Memory B cell (primary cell): ENCODE measurements around the gene KRTAP5-9.
"Not testable (repeated sequence)": the region's sequence is repeated elsewhere in the genome, so short reads cannot be mapped to it uniquely, and the experiment has no call there.

Experiments used
- ATAC-seq: fragments of 150-1000 bp; cut with Tn5 transposase; 2 replicates; pipeline ENCODE4 v1.10.0; 2021; ENCODE audit warnings: low read depth, mild to moderate bottlenecking, moderate library complexity
- DNase-seq, 2 donors: peaks; one replicate each; pipeline ENCODE4 v3.0.0; 2022; ENCODE audit warnings: low spot score in 2 of 2
- H3K27ac Mint-ChIP-seq: one replicate; pipeline ENCODE4 v1.8.0; 2022; ENCODE audit warnings: mild to moderate bottlenecking, moderate library complexity, mixed read lengths
- H3K27me3 Mint-ChIP-seq: one replicate; pipeline ENCODE4 v1.8.0; 2022; ENCODE audit warnings: mixed read lengths
- H3K36me3 Mint-ChIP-seq: one replicate; pipeline ENCODE4 v1.8.0; 2022; ENCODE audit warnings: mild to moderate bottlenecking, mixed read lengths
- H3K4me1 Mint-ChIP-seq: one replicate; pipeline ENCODE4 v1.8.0; 2022; ENCODE audit warnings: mixed read lengths
- H3K4me3 Mint-ChIP-seq: one replicate; pipeline ENCODE4 v1.8.0; 2022; ENCODE audit warnings: mild to moderate bottlenecking, moderate library complexity, mixed read lengths
- H3K9me3 Mint-ChIP-seq: one replicate; pipeline ENCODE4 v1.8.0; 2022; ENCODE audit warnings: mixed read lengths

KRTAP5-9 gene

GRCh38 chr11:71539971-71540370 lies 8.2 kb upstream of the KRTAP5-9 start:
- Mint-ChIP-seq H3K4me1 (peaks cover 11% of the 10 kb centered on the region), H3K27me3 (peaks cover 25% of the 10 kb centered on the region)
- not testable (repeated sequence) for H3K36me3 Mint-ChIP-seq, H3K27ac Mint-ChIP-seq, H3K4me3 Mint-ChIP-seq, ATAC-seq, H3K9me3 Mint-ChIP-seq, DNase-seq

GRCh38 chr11:71540521-71541304 lies 7.5 kb upstream of the KRTAP5-9 start:
- not testable (repeated sequence) for ATAC-seq

GRCh38 chr11:71542382-71542781 lies 5.8 kb upstream of the KRTAP5-9 start:
- no peak overlapping the region for H3K4me3 Mint-ChIP-seq
- H3K4me1 Mint-ChIP-seq = peaks cover 11% of the 10 kb centered on the region
- H3K27me3 Mint-ChIP-seq = peaks cover 29% of the 10 kb centered on the region
- no peak for ATAC-seq
- H3K36me3 Mint-ChIP-seq = peaks cover 14% of the 10 kb centered on the region
- H3K9me3 Mint-ChIP-seq = peaks cover 15% of the 10 kb centered on the region
- H3K27ac Mint-ChIP-seq = no peak overlapping the region
- no peak for DNase-seq

More at GRCh38 chr11:71540521-71541304, 7.5 kb upstream of the KRTAP5-9 start:
- not testable (repeated sequence) for H3K27ac Mint-ChIP-seq, H3K4me3 Mint-ChIP-seq, DNase-seq, H3K36me3 Mint-ChIP-seq, H3K9me3 Mint-ChIP-seq
- Mint-ChIP-seq H3K4me1 (peaks cover 11% of the 10 kb centered on the region), H3K27me3 (peaks cover 25% of the 10 kb centered on the region)

- peaks cover 33% of the 10 kb centered on the region for H3K27me3 Mint-ChIP-seq
- peaks cover 11% of the 10 kb centered on the region for H3K4me1 Mint-ChIP-seq
- ATAC-seq (no peak), DNase-seq (no peak)
- H3K36me3 Mint-ChIP-seq = peaks cover 16% of the 10 kb centered on the region
- no peak overlapping the region for H3K4me3 Mint-ChIP-seq
- peaks cover 15% of the 10 kb centered on the region for H3K9me3 Mint-ChIP-seq
- no peak overlapping the region for H3K27ac Mint-ChIP-seq
These were observed 5.1 kb upstream of the KRTAP5-9 start for GRCh38 chr11:71542879-71543777.

GRCh38 chr11:71543866-71544265 lies 4.4 kb upstream of the KRTAP5-9 start:
- Mint-ChIP-seq H3K9me3 (peaks cover 15% of the 10 kb centered on the region), H3K4me1 (peaks cover 11% of the 10 kb centered on the region), H3K27ac (no peak overlapping the region), H3K27me3 (peaks cover 32% of the 10 kb centered on the region), H3K36me3 (peaks cover 16% of the 10 kb centered on the region), H3K4me3 (no peak overlapping the region)
- ATAC-seq = peak; percentile 34
- no peak for DNase-seq

GRCh38 chr11:71544525-71545214 lies 3.5 kb upstream of the KRTAP5-9 start:
- Mint-ChIP-seq H3K27me3 (peaks cover 31% of the 10 kb centered on the region), H3K36me3 (peaks cover 16% of the 10 kb centered on the region), H3K4me1 (peaks cover 11% of the 10 kb centered on the region), H3K4me3 (no peak overlapping the region), H3K27ac (no peak overlapping the region), H3K9me3 (peaks cover 15% of the 10 kb centered on the region)
- ATAC-seq = no peak
- DNase-seq = no peak

- Mint-ChIP-seq H3K9me3 (peaks cover 15% of the 10 kb centered on the region), H3K27me3 (peaks cover 31% of the 10 kb centered on the region), H3K4me1 (peaks cover 16% of the 10 kb centered on the region), H3K4me3 (no peak overlapping the region), H3K27ac (no peak overlapping the region), H3K36me3 (peaks cover 16% of the 10 kb centered on the region)
- ATAC-seq (no peak), DNase-seq (no peak)
These were observed 2.7 kb upstream of the KRTAP5-9 start for GRCh38 chr11:71545405-71545966.

- Mint-ChIP-seq H3K27ac (no peak overlapping the region), H3K36me3 (peaks cover 8% of the 10 kb centered on the region), H3K4me3 (no peak overlapping the region), H3K27me3 (peaks cover 21% of the 10 kb centered on the region), H3K4me1 (peaks cover 8% of the 10 kb centered on the region), H3K9me3 (peaks cover 6% of the 10 kb centered on the region)
- no peak for DNase-seq
- ATAC-seq = no peak
These were observed 514 bp downstream of the KRTAP5-9 start for GRCh38 chr11:71548716-71549151.

GRCh38 chr11:71551711-71552110 lies 3.5 kb downstream of the KRTAP5-9 start:
- Mint-ChIP-seq H3K9me3 (no peaks in the 10 kb centered on the region), H3K27ac (no peak overlapping the region), H3K4me3 (no peak overlapping the region), H3K27me3 (peaks cover 18% of the 10 kb centered on the region), H3K4me1 (peaks cover 5% of the 10 kb centered on the region), H3K36me3 (peaks cover 2% of the 10 kb centered on the region)
- no peak for ATAC-seq
- DNase-seq = no peak

- Mint-ChIP-seq H3K4me1 (peaks cover 5% of the 10 kb centered on the region), H3K9me3 (no peaks in the 10 kb centered on the region), H3K27me3 (peaks cover 9% of the 10 kb centered on the region), H3K36me3 (no peaks in the 10 kb centered on the region), H3K27ac (no peak overlapping the region), H3K4me3 (no peak overlapping the region)
- no peak for DNase-seq
- ATAC-seq = no peak
These were observed 6.8 kb downstream of the KRTAP5-9 start for GRCh38 chr11:71554996-71555395.

GRCh38 chr11:71555508-71555907 lies 7.3 kb downstream of the KRTAP5-9 start:
- DNase-seq (no peak), ATAC-seq (no peak)
- H3K4me1 Mint-ChIP-seq = no peaks in the 10 kb centered on the region
- no peaks in the 10 kb centered on the region for H3K9me3 Mint-ChIP-seq
- no peak overlapping the region for H3K4me3 Mint-ChIP-seq
- H3K27ac Mint-ChIP-seq = no peak overlapping the region
- H3K36me3 Mint-ChIP-seq = no peaks in the 10 kb centered on the region
- H3K27me3 Mint-ChIP-seq = peaks cover 9% of the 10 kb centered on the region

GRCh38 chr11:71556018-71556417 lies 7.8 kb downstream of the KRTAP5-9 start:
- Mint-ChIP-seq H3K27ac (no peak overlapping the region), H3K9me3 (peaks cover 2% of the 10 kb centered on the region), H3K4me3 (no peak overlapping the region), H3K36me3 (no peaks in the 10 kb centered on the region), H3K27me3 (peaks cover 11% of the 10 kb centered on the region), H3K4me1 (no peaks in the 10 kb centered on the region)
- DNase-seq (no peak), ATAC-seq (no peak)

GRCh38 chr11:71557257-71557656 lies 9.0 kb downstream of the KRTAP5-9 start:
- Mint-ChIP-seq H3K36me3 (no peaks in the 10 kb centered on the region), H3K27ac (no peak overlapping the region), H3K4me1 (no peaks in the 10 kb centered on the region), H3K4me3 (no peak overlapping the region), H3K27me3 (peaks cover 11% of the 10 kb centered on the region), H3K9me3 (peaks cover 2% of the 10 kb centered on the region)
- DNase-seq (no peak), ATAC-seq (no peak)
